Daoy (cell line): ENCODE data around the gene DICER1. TPM values are rescaled to one million over a fixed set of nuclear protein-coding genes. Genes with fewer than 3 reads are reported as not detected.
"Not testable (repeated sequence)": the region's sequence is repeated elsewhere in the genome, so short reads cannot be mapped to it uniquely, and the experiment has no call there.

ENCODE experiments used
- DNase-seq: peaks from one replicate; pipeline ENCODE4 v3.0.0-alpha.2; 2015; ENCODE audit warnings: low read depth
- total RNA-seq: library from RNA; depleted of rRNA; stranded (reverse); fragments of >200 nt; shearing (Covaris generic); gene quantifications from 2 replicates; pipeline ENCODE4 v1.2.3, GENCODE V29; 2014

The DICER1 gene
- total RNA-seq, 1 experiment from 2014 or later: 31.6 TPM

DNA sequence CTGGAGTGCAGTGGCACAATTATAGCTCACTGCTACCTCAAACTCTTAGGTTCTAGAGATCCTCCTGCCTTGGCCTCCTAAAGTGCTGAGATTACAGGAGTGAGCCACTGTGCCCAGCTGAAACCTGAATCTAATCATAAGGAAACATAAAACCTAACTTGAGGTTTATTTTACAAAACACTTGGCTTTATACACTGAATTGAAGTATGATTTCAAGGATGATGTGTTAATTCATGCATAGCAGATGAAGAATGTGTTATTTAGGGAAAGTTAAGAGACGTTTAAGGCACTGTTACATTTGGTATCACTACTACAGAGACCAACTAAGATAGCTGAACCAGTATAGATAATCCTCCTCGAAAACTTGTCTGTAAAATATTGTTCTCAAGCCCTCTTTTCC lies 6.4 kb downstream of the DICER1 start:
- no peak for DNase-seq

- no peak for DNase-seq
These were observed 7.9 kb downstream of the DICER1 start for GRCh38 chr14:95149441-95149840.

DNA sequence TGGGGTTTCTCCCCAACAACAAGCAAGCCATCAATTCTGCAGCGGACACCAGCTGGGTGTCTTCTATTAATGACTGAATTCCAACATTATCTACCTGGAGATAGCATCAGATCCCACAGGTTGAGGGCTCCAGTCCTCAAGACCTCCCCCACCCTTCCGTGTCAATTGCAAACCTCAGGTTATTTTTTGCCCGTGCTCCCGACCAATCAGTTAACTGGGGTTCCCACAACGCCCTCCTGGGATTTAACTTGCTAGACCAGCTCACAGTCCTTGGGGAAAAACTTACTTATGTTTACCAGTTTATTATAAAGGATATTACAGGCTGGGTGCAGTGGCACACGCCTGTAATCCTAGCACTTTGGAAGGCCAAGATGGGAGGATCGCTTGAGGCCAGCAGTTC lies 9.7 kb downstream of the DICER1 start:
- DNase-seq: no peak

- no peak for DNase-seq
These were observed 11.1 kb downstream of the DICER1 start for GRCh38 chr14:95146079-95146771.

GRCh38 chr14:95144849-95145248 lies 12.5 kb downstream of the DICER1 start:
- DNase-seq: no peak

- no peak for DNase-seq
These were observed 13.3 kb downstream of the DICER1 start for GRCh38 chr14:95143808-95144620.

DNA sequence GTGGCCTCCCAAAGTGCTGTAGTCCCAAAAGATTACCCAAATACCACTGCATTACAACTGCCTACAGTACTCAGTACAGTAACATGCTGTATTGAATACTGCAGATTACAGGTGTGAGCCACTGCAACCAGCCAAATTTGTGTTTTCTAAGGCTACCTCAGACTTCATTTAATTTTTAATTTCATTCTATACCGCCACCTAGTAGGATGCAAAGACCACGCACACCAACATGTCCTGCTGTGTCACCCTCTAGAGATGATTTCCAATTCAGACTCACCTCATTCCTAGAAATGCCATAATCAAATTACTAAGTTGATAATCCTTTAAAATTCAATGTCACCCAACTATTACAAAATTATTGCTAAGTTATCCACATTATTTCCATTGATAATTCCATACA lies 15.1 kb downstream of the DICER1 start:
- DNase-seq: no peak

- no peak for DNase-seq
These were observed 15.6 kb downstream of the DICER1 start for GRCh38 chr14:95141684-95142083.

DNA sequence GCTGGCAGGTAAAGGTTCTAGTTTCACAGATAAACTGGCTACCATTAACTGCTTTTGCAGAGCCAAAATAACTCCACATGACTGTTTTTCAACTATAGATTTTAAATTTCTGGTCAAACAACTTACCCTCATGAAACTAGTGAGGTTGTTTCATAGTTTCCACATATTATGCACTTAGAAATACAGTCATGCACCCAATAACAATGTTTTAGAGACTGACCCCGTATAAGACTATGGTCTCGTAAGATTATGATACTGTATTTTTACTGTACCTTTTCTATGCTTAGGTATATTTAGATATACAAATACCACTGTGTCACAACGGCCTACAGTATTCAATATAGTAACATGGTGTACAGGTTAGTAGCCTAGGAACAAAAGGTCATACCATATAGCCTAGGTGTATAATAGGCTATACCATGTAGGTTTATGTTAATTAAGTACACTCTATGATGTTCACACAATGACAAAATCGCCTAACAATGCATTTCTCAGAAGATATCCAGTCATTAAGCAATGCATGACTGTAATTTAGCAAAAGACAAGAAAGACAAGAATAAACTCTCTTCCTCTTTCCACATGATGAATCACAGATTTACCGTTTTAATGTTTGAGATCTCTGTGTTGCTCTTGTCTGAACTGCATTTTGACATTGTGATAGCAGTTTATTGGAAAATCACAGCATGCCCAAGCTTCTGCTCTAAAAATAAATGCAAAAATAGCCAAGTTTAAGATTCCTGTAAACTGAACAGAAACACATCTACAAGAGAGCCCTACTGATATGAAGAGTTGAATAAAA lies 17.1 kb downstream of the DICER1 start:
- DNase-seq: no peak

- DNase-seq: no peak
These were observed 18.5 kb downstream of the DICER1 start for GRCh38 chr14:95138876-95139275.

GRCh38 chr14:95138455-95138854 lies 18.9 kb downstream of the DICER1 start:
- DNase-seq: not testable (repeated sequence)

GRCh38 chr14:95137804-95138167 lies 19.5 kb downstream of the DICER1 start:
- no peak for DNase-seq

DNA sequence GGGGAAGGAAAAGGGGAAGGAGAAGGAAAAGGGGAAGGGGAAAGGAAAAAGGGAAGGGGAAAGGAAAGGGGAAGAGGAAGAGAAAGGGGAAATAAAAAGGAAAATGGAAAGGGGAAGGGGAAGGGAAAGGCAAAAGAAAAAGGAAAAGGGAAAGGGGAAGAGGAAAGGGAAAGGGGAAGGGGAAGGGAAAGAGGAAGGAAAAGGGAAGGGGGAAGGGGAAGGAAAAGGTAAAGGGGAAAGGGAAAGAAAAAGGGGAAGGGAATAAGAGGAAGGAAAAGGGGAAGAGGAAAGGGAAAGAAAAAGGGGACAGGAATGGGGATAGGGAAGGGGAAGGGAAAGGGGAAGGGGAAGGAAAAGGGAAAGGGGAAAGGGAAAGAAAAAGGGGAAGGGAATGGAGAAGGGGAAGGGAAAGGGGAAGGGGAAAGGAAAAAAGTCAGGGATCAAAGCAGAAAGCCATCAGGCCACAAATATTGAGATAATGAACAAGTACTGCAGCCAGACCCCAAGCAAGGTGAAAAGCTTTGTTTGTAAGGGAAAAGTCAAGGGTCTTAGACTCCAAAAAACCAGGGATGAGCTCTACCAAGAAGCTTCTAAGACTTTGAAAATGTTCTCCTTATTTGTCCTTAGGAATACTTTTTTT lies 20.0 kb downstream of the DICER1 start:
- DNase-seq: no peak

GRCh38 chr14:95136631-95137030 lies 20.7 kb downstream of the DICER1 start:
- no peak for DNase-seq

DNA sequence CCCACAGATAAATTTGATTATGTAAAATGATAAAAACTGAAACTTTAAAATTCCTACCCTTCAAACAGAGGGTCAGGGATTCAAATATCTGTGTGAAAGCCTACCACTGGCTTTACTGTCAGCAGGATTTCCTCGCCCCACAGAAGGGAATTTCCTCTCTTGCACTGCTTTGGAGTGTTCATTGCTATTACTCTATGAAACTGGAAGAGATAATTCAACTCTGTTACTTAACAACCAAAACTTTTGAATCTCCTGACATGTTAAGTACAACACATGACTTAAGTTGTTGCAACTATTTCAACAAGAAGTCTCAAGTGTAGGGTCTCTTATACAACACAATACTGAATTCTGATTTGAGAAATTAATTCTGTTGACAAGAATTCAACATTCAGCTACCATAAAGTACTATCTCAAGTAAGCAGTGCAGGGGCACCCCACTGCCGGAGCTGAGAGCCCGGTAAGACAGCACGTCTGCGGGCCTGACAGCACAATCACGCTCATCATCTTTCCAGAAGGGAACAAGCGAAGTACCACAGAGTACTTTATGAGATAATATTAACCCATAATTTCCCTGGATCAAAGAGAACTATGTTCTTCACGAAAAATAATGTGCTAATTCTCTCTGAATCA lies 22.9 kb downstream of the DICER1 start:
- no peak for DNase-seq

DNA sequence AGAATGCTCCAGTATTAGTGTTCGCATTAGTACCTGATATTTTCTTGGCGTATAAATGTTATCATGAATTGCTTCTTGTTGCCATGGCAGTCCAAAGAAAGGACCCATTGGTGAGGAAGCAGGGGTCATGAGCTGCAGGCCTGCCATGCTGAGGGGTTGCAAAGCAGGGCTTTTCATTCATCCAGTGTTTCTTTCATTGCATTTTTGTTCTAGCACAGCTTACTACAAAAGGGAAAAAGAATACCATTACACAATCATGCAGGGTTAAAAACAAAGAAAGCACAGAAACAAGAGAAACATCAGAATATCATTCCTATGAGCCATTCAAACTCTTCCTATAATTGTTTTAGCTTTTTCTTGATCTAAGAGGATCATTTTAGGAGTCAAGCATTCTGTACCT lies 24.0 kb downstream of the DICER1 start:
- no peak for DNase-seq

- DNase-seq: no peak
These were observed 24.6 kb downstream of the DICER1 start for GRCh38 chr14:95132760-95133159.

DNA sequence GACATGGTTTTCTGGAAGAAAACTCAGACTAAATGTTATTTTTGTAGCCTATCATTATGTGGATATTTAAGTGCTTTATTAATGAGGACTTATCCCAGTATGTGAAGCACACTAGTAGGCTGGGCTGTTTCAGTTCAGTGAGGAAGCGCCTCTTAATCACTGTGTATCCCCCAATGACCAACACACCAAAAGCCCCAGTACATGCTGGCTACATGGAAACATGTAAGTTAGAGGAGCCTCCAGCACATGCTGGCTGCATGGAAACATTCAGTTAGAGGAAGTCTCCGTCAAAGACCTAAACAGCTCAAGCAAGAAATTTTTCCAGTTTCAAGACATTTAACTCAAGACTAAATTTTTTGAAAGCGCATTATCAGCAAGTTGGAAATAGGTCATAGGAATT lies 26.8 kb downstream of the DICER1 start:
- no peak for DNase-seq

DNA sequence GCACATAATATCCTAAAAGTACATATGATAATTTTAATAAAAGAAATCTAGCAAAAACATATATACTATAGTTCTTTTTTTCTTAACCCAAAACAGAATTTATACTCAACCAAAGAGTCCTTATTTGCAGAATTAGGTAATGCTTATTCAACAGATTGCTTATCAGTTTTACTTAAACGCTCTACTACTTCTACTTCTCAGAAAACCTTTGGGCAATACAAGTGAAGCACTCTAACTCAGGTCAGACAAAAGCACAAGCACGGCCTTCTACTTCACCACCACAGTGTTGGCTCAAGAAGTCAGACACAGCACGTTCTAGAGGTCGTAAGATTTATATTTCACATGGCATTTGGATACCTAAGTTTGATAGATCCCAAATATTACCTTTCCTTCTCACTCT lies 29.2 kb downstream of the DICER1 start:
- DNase-seq: no peak

DNA sequence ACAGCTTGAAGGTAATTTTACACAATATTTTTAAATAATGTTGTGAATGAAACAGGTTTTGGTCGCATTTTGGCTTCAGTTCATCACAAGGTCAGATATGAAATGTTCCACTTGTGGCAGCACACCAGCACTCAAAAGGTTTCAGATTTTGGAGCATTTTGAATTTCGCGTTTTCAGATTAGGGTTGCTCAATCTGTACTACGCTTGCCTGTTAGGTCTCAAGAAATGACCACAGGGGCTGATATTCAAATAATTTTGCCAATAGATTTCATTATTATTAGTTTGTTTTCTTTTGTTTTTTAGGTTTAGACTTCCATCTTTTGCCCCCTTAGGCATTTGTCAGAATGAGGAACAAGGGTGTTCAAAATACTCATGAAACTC lies 29.8 kb downstream of the DICER1 start:
- DNase-seq: no peak

DNA sequence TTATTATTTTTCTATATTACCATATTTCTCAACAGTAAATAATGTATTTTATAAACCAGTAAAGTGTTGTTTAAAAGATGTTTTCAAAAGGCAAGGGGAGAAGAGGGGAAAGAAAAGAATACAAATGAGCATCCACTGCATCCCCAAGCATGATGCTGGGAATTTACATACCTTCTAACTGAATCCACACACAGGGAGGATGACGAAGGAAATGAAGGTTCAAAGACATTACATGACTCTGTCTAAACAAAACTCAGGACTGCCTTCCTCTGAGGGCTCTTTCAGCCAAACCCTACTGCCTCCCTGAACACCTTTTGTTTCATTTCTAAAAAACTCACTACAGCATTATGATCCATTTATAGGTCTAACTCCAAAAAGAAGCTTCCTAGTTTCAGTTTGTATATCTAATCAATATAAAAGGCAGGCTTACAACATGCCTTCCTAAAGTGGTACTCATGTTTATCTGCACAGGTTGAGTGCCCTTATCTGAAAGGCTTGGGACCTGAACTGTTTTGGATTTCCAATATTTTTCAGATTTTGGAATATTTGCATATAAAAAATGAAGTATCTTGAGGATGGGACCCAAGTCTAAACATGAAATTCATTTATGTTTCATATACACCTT lies 30.3 kb downstream of the DICER1 start:
- DNase-seq: no peak
